ENCODE results near the gene PXDC1. TPM values are rescaled to one million over a fixed set of nuclear protein-coding genes. Genes with fewer than 3 reads are reported as not detected.

The PXDC1 gene
- total and polyA plus RNA-seq, 2 experiments from 2014 or later = 1.2 to 1.8 TPM

- no peak for TF ChIP-seq REST (IDR thresholded peaks at IDR 0.05; ENCODE audit: unreplicated experiment)
Observed at GRCh38 chr6:3707024-3707423, 44.5 kb downstream of the PXDC1 start (continued).

- Histone ChIP-seq H3K4me1 (ENCODE audit: insufficient read depth) (no peaks in the 10 kb centered on the region), H3K27me3 (ENCODE audit: insufficient read depth) (no peaks in the 10 kb centered on the region), H3K27ac (ENCODE audit: low read depth) (no peak overlapping the region), H3K4me3 (no peak overlapping the region), H2AFZ (no peak overlapping the region), H3K79me2 (replicated peaks; ENCODE audit: insufficient read depth) (no peaks in the 10 kb centered on the region), H3K36me3 (ENCODE audit: insufficient read depth) (no peaks in the 10 kb centered on the region), H3K4me2 (no peak overlapping the region), H3F3A (replicated peaks; ENCODE audit: low read depth) (no peaks in the 10 kb centered on the region), H3K9me2 (ENCODE audit: insufficient read depth) (peaks cover 15% of the 10 kb centered on the region; the same call in 1 of the 2 replicates), H4K20me1 (replicated peaks; ENCODE audit: insufficient read depth) (no peaks in the 10 kb centered on the region)
- peaks cover 16% of the 10 kb centered on the region; the same call in 2 of the 3 replicates for H3K9me3 Mint-ChIP-seq
- peaks cover 8% of the 10 kb centered on the region for H3K27me3 Mint-ChIP-seq (ENCODE audit: insufficient read depth, low read depth, poor library complexity)
- no peaks in the 10 kb centered on the region; the same call in 2 of the 3 replicates for H3K36me3 Mint-ChIP-seq (ENCODE audit: low read depth)
- H3K4me3 Mint-ChIP-seq = no peak overlapping the region
- H3K4me1 Mint-ChIP-seq = no peaks in the 10 kb centered on the region
- ATAC-seq (no peak), DNase-seq (ENCODE audit: low spot score) (no peak)
- H3K27ac Mint-ChIP-seq = no peak overlapping the region
- TF ChIP-seq NANOG (IDR thresholded peaks at IDR 0.05; ENCODE audit: borderline replicate concordance) (no peak), CREB1 (CRISPR knock-in tag; IDR thresholded peaks at IDR 0.05; ENCODE audit: low read depth) (no peak), ZNF331 (CRISPR knock-in tag; IDR thresholded peaks at IDR 0.05; ENCODE audit: low read depth) (no peak), STAT1 (IDR thresholded peaks at IDR 0.05; ENCODE audit: unreplicated experiment) (no peak), CTCF (conservative IDR thresholded peaks at IDR 0.05; ENCODE audit: low read depth in 2 of 2) (no peak), ZNF114 (CRISPR knock-in tag; IDR thresholded peaks at IDR 0.05) (no peak), EZH2 (IDR thresholded peaks at IDR 0.05; ENCODE audit: low read depth, unreplicated experiment) (no peak), JUNB (IDR thresholded peaks at IDR 0.05; ENCODE audit: unreplicated experiment) (no peak), REST (IDR thresholded peaks at IDR 0.05; ENCODE audit: unreplicated experiment) (no peak), ETS1 (IDR thresholded peaks at IDR 0.05) (no peak)
Observed at GRCh38 chr6:3706547-3706946, 45.0 kb downstream of the PXDC1 start.
